Skeletal muscle satellite cell (primary cell): ENCODE data around the gene CILP.
A peak's percentile ranks its signal among the peaks of the same experiment; 100 is the strongest.
"Not testable (repeated sequence)": the region's sequence is repeated elsewhere in the genome, so short reads cannot be mapped to it uniquely, and the experiment has no call there.

Source experiments
- H3K27me3 ChIP-seq: 2 replicates; pipeline ENCODE4 v1.7.0; 2013; ENCODE audit warnings: low read length; ENCODE audit not compliant: control insufficient read depth, insufficient read depth
- H3K36me3 ChIP-seq: 2 replicates; pipeline ENCODE4 v1.7.0; 2013; ENCODE audit warnings: mild to moderate bottlenecking, control low read depth, low read length; ENCODE audit not compliant: insufficient read depth
- H3K4me1 ChIP-seq: 2 replicates; pipeline ENCODE4 v1.7.0; 2013; ENCODE audit warnings: low read length; ENCODE audit not compliant: control insufficient read depth, insufficient read depth
- H3K4me2 ChIP-seq: 2 replicates; pipeline ENCODE4 v1.7.0; 2013; ENCODE audit warnings: mild to moderate bottlenecking, low read length
- H3K4me3 ChIP-seq: 2 replicates; pipeline ENCODE4 v1.7.0; 2013; ENCODE audit warnings: low read length
- H3K9ac ChIP-seq: 2 replicates; pipeline ENCODE4 v1.7.0; 2013; ENCODE audit warnings: mild to moderate bottlenecking, low read depth, low read length, moderate library complexity
- H3K9me3 ChIP-seq: replicated peaks from 2 replicates; pipeline ENCODE4 v1.7.0; 2013; ENCODE audit warnings: mild to moderate bottlenecking, control low read depth, low read length

CILP gene

DNA sequence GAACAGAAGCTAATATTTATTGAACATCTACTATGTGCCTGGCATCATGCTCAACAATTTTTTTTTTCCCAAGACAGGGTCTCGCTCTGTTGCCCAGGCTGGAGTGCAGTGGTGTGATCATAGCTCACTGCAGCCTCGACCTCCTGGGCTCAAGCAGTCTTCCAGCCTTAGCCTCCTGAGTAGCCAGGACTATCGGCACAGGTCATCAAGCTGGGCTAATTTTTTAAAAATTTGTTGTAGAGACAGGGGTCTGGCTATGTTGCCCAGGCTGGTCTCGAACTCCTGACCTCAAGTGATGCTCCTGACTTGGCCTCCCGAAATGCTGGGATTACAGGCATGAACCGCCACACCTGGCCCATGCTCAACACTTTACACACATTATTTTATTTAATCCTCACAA, 35.7 kb upstream of the CILP start:
- no peaks in the 10 kb centered on the region for H3K9me3 ChIP-seq
- H3K27me3 ChIP-seq = no peaks in the 10 kb centered on the region
- peaks cover 17% of the 10 kb centered on the region for H3K4me1 ChIP-seq
- no peak overlapping the region for H3K4me2 ChIP-seq
- H3K9ac ChIP-seq = no peak overlapping the region
- no peaks in the 10 kb centered on the region for H3K36me3 ChIP-seq
- H3K4me3 ChIP-seq = no peak overlapping the region

DNA sequence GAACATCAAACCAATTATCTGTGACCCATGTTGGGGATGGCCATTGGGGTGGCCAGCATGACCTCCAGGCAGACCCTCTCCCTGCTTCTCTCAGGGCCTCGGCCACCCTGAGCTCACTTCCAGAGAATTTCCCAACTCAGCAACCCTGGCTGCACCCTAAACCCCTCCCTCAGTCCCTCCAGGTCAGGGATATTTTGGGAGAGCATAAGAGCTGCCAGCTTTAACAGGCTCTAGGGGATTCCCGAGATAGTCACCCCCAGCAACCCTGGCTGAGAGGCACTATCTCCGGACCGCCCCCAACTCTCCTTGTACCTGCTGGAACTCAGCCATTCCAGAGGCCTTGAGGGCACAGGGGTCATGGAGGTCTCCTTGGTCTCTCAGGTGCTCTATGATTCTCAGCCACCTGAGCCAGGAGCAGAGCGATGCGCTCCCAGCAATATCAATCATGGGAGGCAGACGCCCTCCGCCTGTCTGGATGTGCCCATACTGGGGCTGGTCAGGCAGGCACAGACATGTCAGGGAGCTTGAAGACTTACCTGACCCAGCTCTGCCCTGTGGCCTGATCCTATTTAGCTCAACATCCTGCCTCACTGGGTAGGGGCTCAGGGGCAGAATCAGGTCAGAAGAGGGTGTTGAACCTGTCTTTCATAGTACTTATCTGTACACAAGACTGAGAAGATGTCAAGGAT, 34.9 kb upstream of the CILP start:
- Histone ChIP-seq H3K9ac (no peak overlapping the region), H3K9me3 (no peaks in the 10 kb centered on the region), H3K4me1 (peaks cover 17% of the 10 kb centered on the region), H3K4me2 (no peak overlapping the region), H3K4me3 (no peak overlapping the region), H3K36me3 (no peaks in the 10 kb centered on the region), H3K27me3 (no peaks in the 10 kb centered on the region)

DNA sequence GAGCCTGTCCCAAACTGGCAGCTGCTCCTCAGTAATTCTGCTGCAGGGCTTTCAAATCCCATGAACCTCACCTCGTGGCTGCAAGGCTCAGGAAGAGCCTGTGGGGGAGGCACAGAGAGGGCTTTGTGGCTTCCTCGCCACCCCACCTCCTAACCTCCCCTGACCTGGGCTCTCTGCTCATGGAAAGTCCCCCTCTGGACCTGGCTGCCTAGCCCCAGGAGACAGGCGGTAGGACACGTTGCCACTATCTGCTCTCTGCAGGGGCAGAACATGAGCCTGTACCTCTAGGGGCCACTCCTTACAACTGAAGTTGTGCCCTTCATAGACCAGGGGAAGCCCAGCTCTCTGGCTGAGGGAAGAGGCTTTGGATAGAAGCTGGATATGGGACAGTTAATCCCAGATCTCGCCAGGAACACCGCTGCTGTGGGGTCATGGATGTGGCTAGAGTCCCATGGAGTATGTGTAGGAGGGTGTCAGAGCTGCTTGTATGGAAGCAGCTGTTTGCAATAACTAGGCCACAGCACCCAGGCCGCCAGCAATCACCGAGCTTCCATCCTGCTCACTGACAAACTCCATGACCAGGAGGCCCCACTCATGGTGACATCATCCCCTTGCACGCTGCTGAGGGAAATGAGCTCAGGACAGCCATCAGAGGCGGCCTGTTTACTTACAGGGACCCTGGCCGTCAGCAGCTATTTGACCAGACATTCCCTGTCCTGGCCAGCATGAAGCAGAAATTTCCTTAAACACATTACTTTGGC, 34.0 kb upstream of the CILP start:
- H3K9me3 ChIP-seq = no peaks in the 10 kb centered on the region
- peak overlapping the region; percentile 24 for H3K9ac ChIP-seq
- H3K4me2 ChIP-seq = no peak overlapping the region
- H3K4me3 ChIP-seq = no peak overlapping the region
- H3K36me3 ChIP-seq = no peaks in the 10 kb centered on the region
- H3K27me3 ChIP-seq = no peaks in the 10 kb centered on the region
- H3K4me1 ChIP-seq = peaks cover 17% of the 10 kb centered on the region

DNA sequence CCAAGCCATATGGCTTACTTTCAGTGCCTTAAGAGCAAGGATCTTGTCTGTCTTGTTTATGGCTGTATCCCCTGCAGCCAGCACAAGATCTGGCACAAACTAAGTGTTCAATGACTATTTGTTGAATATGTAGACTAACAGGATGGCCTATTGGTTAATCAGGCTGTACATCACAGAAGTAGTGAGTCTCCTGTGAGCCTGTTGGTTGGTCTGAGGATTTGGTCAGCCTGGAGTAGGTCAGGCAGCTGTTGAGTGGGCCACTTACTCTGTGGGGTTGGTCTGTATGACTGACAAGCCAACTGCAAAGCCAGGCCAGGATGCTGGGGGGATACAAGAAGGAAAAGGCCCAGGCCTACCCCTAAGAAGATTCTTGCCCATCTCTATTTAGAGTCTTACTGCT, 33.4 kb upstream of the CILP start:
- Histone ChIP-seq H3K4me2 (no peak overlapping the region), H3K4me3 (no peak overlapping the region), H3K27me3 (no peaks in the 10 kb centered on the region), H3K4me1 (peaks cover 15% of the 10 kb centered on the region), H3K9ac (no peak overlapping the region), H3K9me3 (no peaks in the 10 kb centered on the region), H3K36me3 (no peaks in the 10 kb centered on the region)

DNA sequence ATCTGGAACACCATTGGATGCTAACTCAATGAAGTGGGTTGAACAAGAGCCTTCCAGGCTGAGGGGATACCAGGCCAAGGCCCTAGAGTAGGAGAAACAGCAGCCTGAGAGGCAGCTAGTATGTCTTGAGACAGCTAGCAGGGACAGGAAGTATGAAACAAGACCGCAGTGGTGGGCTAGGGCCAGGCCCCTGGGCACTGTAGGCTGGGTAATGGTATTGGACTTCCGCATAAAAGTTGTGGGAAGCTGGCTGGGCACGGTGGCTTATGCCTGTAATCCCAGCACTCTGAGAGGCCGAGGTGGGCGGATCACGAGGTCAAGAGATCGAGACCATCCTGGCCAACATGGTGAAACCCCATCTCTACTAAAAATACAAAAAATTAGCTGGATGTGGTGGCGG, 25.2 kb upstream of the CILP start:
- H3K36me3 ChIP-seq, H3K4me2 ChIP-seq, H3K4me3 ChIP-seq, H3K9me3 ChIP-seq, H3K27me3 ChIP-seq, H3K9ac ChIP-seq, H3K4me1 ChIP-seq: not testable (repeated sequence)

DNA sequence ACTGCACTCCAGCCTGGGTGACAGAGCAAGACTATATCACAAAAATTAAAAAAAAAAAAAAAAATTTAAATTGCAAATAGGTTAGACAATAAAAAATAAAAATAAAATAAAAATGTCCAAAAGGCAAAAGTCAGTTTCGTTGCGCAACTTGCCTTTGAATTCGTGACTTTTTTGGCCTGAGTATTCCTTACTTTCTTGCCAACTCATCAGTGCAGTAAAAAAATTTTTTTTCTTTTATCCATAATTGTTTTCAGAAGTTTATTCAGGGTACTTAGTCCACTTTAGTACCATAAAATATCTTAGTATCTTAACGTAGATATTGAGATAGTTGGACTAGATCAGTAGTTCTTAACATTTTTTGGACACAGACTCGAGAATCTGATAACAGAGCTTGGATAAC, 22.4 kb upstream of the CILP start:
- Histone ChIP-seq H3K27me3 (no peaks in the 10 kb centered on the region), H3K4me1 (peaks cover 4% of the 10 kb centered on the region), H3K4me3 (no peak overlapping the region), H3K9me3 (no peaks in the 10 kb centered on the region), H3K9ac (no peak overlapping the region), H3K36me3 (no peaks in the 10 kb centered on the region), H3K4me2 (no peak overlapping the region)

DNA sequence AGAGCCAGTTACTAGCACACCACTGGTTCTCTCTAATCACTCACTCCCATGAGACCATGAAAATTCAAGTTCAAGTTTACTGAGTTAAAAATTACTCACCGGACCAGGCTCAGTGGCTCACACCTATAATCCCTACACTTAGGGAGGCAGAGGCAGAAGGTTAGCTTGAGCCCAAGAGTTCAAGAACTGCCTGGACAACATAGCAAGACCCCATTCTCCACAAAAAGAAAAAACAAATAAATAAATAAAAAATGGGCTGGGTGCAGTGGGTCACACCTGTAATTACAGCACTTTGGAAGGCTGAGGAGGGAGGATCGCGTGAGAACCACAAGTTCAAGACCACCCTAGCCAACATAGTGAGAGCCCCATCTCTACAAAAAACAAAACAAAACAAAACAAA, 21.2 kb upstream of the CILP start:
- peaks cover 4% of the 10 kb centered on the region for H3K4me1 ChIP-seq
- no peaks in the 10 kb centered on the region for H3K27me3 ChIP-seq
- no peak overlapping the region for H3K4me2 ChIP-seq
- no peak overlapping the region for H3K4me3 ChIP-seq
- no peaks in the 10 kb centered on the region for H3K36me3 ChIP-seq
- no peaks in the 10 kb centered on the region for H3K9me3 ChIP-seq
- no peak overlapping the region for H3K9ac ChIP-seq

DNA sequence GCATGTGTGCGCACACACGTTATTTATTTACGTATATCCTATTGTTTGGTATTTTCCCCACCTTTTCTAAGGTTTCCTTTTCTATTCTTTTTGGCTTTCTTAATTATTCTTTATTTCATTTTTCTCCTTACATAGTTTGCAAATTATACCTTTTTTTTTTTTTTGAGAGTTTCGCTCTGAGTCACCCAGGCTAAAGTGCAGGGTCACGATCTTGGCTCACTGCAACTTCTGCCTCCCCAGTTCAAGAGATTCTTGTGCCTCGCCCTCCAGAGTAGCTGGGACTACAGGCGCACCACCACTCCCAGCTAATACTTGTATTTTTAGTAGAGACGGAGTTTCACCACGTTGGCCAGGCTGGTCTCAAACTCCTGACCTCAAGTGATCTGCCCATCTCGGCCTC, 20.0 kb upstream of the CILP start:
- H3K9ac ChIP-seq = no peak overlapping the region
- H3K36me3 ChIP-seq = no peaks in the 10 kb centered on the region
- no peaks in the 10 kb centered on the region for H3K27me3 ChIP-seq
- no peaks in the 10 kb centered on the region for H3K9me3 ChIP-seq
- no peak overlapping the region for H3K4me2 ChIP-seq
- H3K4me3 ChIP-seq = no peak overlapping the region
- no peaks in the 10 kb centered on the region for H3K4me1 ChIP-seq

DNA sequence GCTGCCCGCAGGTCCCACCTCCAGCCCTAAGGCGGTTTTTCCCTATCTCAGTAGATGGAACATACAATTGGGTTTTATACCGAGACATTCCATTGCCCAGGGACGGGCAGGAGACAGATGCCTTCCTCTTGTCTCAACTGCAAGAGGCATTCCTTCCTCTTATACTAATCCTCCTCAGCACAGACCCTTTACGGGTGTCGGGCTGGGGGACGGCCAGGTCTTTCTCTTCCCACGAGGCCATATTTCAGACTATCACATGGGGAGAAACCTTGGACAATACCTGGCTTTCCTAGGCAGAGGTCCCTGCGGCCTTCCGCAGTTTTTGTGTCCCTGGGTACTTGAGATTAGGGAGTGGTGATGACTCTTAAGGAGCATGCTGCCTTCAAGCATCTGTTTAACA, 15.6 kb upstream of the CILP start:
- H3K36me3 ChIP-seq, H3K4me1 ChIP-seq, H3K9me3 ChIP-seq, H3K4me3 ChIP-seq, H3K4me2 ChIP-seq, H3K9ac ChIP-seq, H3K27me3 ChIP-seq: not testable (repeated sequence)

DNA sequence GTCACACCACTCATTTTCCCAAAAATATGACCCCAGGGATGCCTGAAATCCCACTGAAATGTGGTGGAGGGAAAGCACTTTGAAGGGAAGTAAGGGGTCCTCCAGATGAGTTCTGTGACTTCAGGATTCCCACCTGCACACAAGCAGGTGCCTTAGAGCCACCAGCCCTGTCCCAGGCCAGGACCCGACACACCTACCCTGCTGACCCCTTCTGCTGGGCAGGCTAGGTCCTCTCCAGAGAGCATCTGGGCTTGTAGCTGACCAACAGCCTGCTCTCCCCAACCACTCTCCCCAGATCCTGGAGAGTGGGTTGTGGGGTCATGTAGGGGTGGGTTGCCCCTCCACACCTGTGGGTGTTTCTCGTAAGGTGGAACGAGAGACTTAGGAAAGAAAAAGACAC, 14.9 kb upstream of the CILP start:
- no peak overlapping the region for H3K9ac ChIP-seq
- H3K4me1 ChIP-seq = no peaks in the 10 kb centered on the region
- no peaks in the 10 kb centered on the region for H3K9me3 ChIP-seq
- H3K4me2 ChIP-seq = no peak overlapping the region
- H3K36me3 ChIP-seq = no peaks in the 10 kb centered on the region
- no peak overlapping the region for H3K4me3 ChIP-seq
- no peaks in the 10 kb centered on the region for H3K27me3 ChIP-seq

DNA sequence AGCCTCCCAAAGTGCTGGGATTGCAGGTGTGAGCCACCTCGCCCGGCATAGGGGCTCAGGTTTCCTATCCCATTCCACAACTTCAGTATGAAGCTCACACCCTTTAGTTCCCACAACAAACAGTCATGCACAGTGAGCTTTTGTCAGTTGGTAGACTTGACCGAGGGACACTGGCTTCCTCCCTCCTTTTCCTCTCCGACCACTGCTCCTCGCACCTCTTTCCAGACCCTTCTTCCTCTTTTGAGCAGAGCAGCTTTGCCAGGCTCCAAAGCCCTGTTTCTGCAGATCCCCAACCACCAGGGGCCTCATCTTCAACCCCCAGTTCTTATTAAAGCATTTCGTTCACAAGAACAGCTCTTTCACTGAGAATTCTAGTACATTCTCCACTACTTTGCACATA, 12.7 kb upstream of the CILP start:
- Histone ChIP-seq H3K36me3 (no peaks in the 10 kb centered on the region), H3K27me3 (peaks cover 3% of the 10 kb centered on the region), H3K9me3 (no peaks in the 10 kb centered on the region), H3K4me1 (no peaks in the 10 kb centered on the region), H3K4me2 (no peak overlapping the region), H3K4me3 (no peak overlapping the region), H3K9ac (no peak overlapping the region)

DNA sequence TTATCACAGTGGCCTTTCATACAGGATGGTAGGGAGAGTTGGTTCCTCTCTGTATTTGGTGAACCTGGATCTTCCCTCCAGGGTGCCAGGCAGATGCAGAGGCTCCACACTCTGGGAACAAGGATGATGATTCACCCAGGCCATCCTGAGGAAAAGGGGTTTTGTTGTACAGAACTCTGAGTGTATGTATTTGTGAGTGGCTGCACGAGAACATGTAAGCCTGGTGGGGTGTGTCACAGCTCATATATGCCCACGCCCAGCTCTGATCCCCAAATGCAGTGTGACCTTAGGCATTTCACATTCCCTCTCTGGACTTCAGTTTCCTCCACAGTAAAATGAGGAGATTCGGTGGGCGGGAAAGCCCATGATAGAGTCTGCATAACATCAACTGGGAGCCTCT, 11.6 kb upstream of the CILP start:
- H3K9me3 ChIP-seq = no peaks in the 10 kb centered on the region
- H3K27me3 ChIP-seq = peaks cover 3% of the 10 kb centered on the region
- H3K36me3 ChIP-seq = no peaks in the 10 kb centered on the region
- no peak overlapping the region for H3K4me3 ChIP-seq
- H3K9ac ChIP-seq = no peak overlapping the region
- no peaks in the 10 kb centered on the region for H3K4me1 ChIP-seq
- no peak overlapping the region for H3K4me2 ChIP-seq
